Activated CD4-positive, alpha-beta T cell treated with anti-CD3 and anti-CD28 coated beads, Interleukin-2, amount 10 ng/mL, durations not matched to agents 24 days and 14 days (primary cell): ENCODE results near the gene FAM118B. TPM values are rescaled to one million over a fixed set of nuclear protein-coding genes. Genes with fewer than 3 reads are reported as not detected.
"Not testable (repeated sequence)": the region's sequence is repeated elsewhere in the genome, so short reads cannot be mapped to it uniquely, and the experiment has no call there.

Source experiments
- DNase-seq: peaks from one replicate; pipeline ENCODE4 v3.0.0; 2022
- H3K27ac Mint-ChIP-seq: one replicate; pipeline ENCODE4 v1.8.0; 2022; ENCODE audit warnings: mild to moderate bottlenecking, mixed read lengths
- H3K27me3 Mint-ChIP-seq: one replicate; pipeline ENCODE4 v1.8.0; 2022; ENCODE audit warnings: mixed read lengths
- H3K36me3 Mint-ChIP-seq: one replicate; pipeline ENCODE4 v1.8.0; 2022; ENCODE audit warnings: low read depth, mild to moderate bottlenecking, mixed read lengths
- H3K4me1 Mint-ChIP-seq: one replicate; pipeline ENCODE4 v1.8.0; 2021; ENCODE audit warnings: mixed read lengths
- H3K4me3 Mint-ChIP-seq: one replicate; pipeline ENCODE4 v1.8.0; 2022; ENCODE audit warnings: mild to moderate bottlenecking, moderate library complexity, mixed read lengths
- H3K9me3 Mint-ChIP-seq: one replicate; pipeline ENCODE4 v1.8.0; 2021; ENCODE audit warnings: mixed read lengths
- intact Hi-C: fragments of 100-400 bp; cut with micrococcal nuclease; formaldehyde crosslinking; loops from one replicate; pipeline ENCODE4 v1.15.1; 2023
- total RNA-seq: library from RNA; stranded (reverse); gene quantifications from 2 replicates; pipeline ENCODE4 v1.2.3, GENCODE V29; 2022

FAM118B gene
- total RNA-seq, 1 donor from 2014 or later, result 12.8 TPM

GRCh38 chr11:126217491-126217890 is 5.9 kb downstream of the FAM118B start:
- peaks cover 2% of the 10 kb centered on the region for H3K36me3 Mint-ChIP-seq
- peaks cover 15% of the 10 kb centered on the region for H3K4me1 Mint-ChIP-seq
- DNase-seq, result no peak
- no peaks in the 10 kb centered on the region for H3K9me3 Mint-ChIP-seq
- H3K4me3 Mint-ChIP-seq, result no peak overlapping the region
- H3K27ac Mint-ChIP-seq, result no peak overlapping the region
- intact Hi-C loops, result no loop called here
- H3K27me3 Mint-ChIP-seq, result peaks cover 7% of the 10 kb centered on the region

- Mint-ChIP-seq H3K27me3 (no peaks in the 10 kb centered on the region), H3K4me1 (peaks cover 8% of the 10 kb centered on the region), H3K36me3 (no peaks in the 10 kb centered on the region), H3K9me3 (no peaks in the 10 kb centered on the region), H3K27ac (no peak overlapping the region), H3K4me3 (no peak overlapping the region)
- no peak for DNase-seq
- intact Hi-C loops, result no loop called here
Observed at GRCh38 chr11:126219547-126219946, 8.0 kb downstream of the FAM118B start.

GRCh38 chr11:126224647-126225294 is 13.2 kb downstream of the FAM118B start:
- H3K4me3 Mint-ChIP-seq, result no peak overlapping the region
- H3K27ac Mint-ChIP-seq, result no peak overlapping the region

GRCh38 chr11:126225295-126225665 is 13.7 kb downstream of the FAM118B start:
- H3K9me3 Mint-ChIP-seq, result no peaks in the 10 kb centered on the region
- no peak for DNase-seq
- peaks cover 5% of the 10 kb centered on the region for H3K36me3 Mint-ChIP-seq
- H3K4me3 Mint-ChIP-seq, result no peak overlapping the region
- intact Hi-C loops, result no loop called here
- H3K4me1 Mint-ChIP-seq, result peaks cover under 1% of the 10 kb centered on the region
- H3K27ac Mint-ChIP-seq, result no peak overlapping the region
- no peaks in the 10 kb centered on the region for H3K27me3 Mint-ChIP-seq

More at GRCh38 chr11:126224647-126225294, 13.2 kb downstream of the FAM118B start:
- DNase-seq, result no peak
- Mint-ChIP-seq H3K4me1 (peaks cover 4% of the 10 kb centered on the region), H3K36me3 (peaks cover 3% of the 10 kb centered on the region), H3K9me3 (no peaks in the 10 kb centered on the region), H3K27me3 (no peaks in the 10 kb centered on the region)
- intact Hi-C loops, result no loop called here

- Mint-ChIP-seq H3K9me3 (no peaks in the 10 kb centered on the region), H3K27me3 (no peaks in the 10 kb centered on the region), H3K36me3 (peaks cover 7% of the 10 kb centered on the region), H3K4me1 (no peaks in the 10 kb centered on the region), H3K27ac (no peak overlapping the region), H3K4me3 (no peak overlapping the region)
- intact Hi-C loops, result no loop called here
- DNase-seq, result no peak
Observed at GRCh38 chr11:126226334-126227084, 14.9 kb downstream of the FAM118B start.

- DNase-seq, result no peak
- intact Hi-C loops, result no loop called here
- Mint-ChIP-seq H3K36me3 (peaks cover 8% of the 10 kb centered on the region), H3K4me3 (no peak overlapping the region), H3K27ac (no peak overlapping the region), H3K9me3 (no peaks in the 10 kb centered on the region), H3K4me1 (no peaks in the 10 kb centered on the region), H3K27me3 (no peaks in the 10 kb centered on the region)
Observed at GRCh38 chr11:126229858-126230540, 18.4 kb downstream of the FAM118B start.

GRCh38 chr11:126231725-126232459 is 20.3 kb downstream of the FAM118B start:
- no peak for DNase-seq
- Mint-ChIP-seq H3K36me3 (peaks cover 16% of the 10 kb centered on the region), H3K4me1 (no peaks in the 10 kb centered on the region), H3K9me3 (no peaks in the 10 kb centered on the region), H3K27ac (no peak overlapping the region), H3K27me3 (no peaks in the 10 kb centered on the region), H3K4me3 (no peak overlapping the region)
- intact Hi-C loops, result no loop called here

GRCh38 chr11:126232683-126233082 is 21.1 kb downstream of the FAM118B start:
- H3K27ac Mint-ChIP-seq, result no peak overlapping the region
- H3K4me3 Mint-ChIP-seq, result no peak overlapping the region
- H3K4me1 Mint-ChIP-seq, result no peaks in the 10 kb centered on the region
- peaks cover 16% of the 10 kb centered on the region for H3K36me3 Mint-ChIP-seq
- H3K9me3 Mint-ChIP-seq, result no peaks in the 10 kb centered on the region
- H3K27me3 Mint-ChIP-seq, result no peaks in the 10 kb centered on the region
- intact Hi-C loops, result no loop called here
- DNase-seq, result no peak

GRCh38 chr11:126233391-126233790 is 21.8 kb downstream of the FAM118B start:
- H3K36me3 Mint-ChIP-seq, result peaks cover 20% of the 10 kb centered on the region
- H3K27me3 Mint-ChIP-seq, result no peaks in the 10 kb centered on the region
- H3K4me3 Mint-ChIP-seq, result no peak overlapping the region
- intact Hi-C loops, result no loop called here
- H3K4me1 Mint-ChIP-seq, result no peaks in the 10 kb centered on the region
- DNase-seq, result no peak
- no peak overlapping the region for H3K27ac Mint-ChIP-seq
- no peaks in the 10 kb centered on the region for H3K9me3 Mint-ChIP-seq

- Mint-ChIP-seq H3K9me3 (no peaks in the 10 kb centered on the region), H3K36me3 (peaks cover 11% of the 10 kb centered on the region), H3K27me3 (no peaks in the 10 kb centered on the region), H3K4me1 (no peaks in the 10 kb centered on the region), H3K4me3 (no peak overlapping the region), H3K27ac (no peak overlapping the region)
- DNase-seq, result no peak
- intact Hi-C loops, result no loop called here
Observed at GRCh38 chr11:126246636-126247035, 35.1 kb downstream of the FAM118B start.

- Mint-ChIP-seq H3K36me3 (peaks cover 20% of the 10 kb centered on the region), H3K4me1 (peaks cover 2% of the 10 kb centered on the region), H3K4me3 (no peak overlapping the region), H3K27ac (no peak overlapping the region), H3K9me3 (no peaks in the 10 kb centered on the region), H3K27me3 (no peaks in the 10 kb centered on the region)
- intact Hi-C loops, result no loop called here
- no peak for DNase-seq
Observed at GRCh38 chr11:126253265-126253664, 41.7 kb downstream of the FAM118B start.

- Mint-ChIP-seq H3K4me3 (no peak overlapping the region), H3K27me3 (no peaks in the 10 kb centered on the region), H3K27ac (no peak overlapping the region), H3K36me3 (peaks cover 18% of the 10 kb centered on the region), H3K9me3 (no peaks in the 10 kb centered on the region), H3K4me1 (peaks cover 2% of the 10 kb centered on the region)
- intact Hi-C loops, result no loop called here
- no peak for DNase-seq
Observed at GRCh38 chr11:126254819-126255218, 43.2 kb downstream of the FAM118B start.

- peaks cover 20% of the 10 kb centered on the region for H3K36me3 Mint-ChIP-seq
- H3K4me1 Mint-ChIP-seq, DNase-seq, H3K9me3 Mint-ChIP-seq, H3K27ac Mint-ChIP-seq, H3K27me3 Mint-ChIP-seq, H3K4me3 Mint-ChIP-seq, intact Hi-C loops: not testable (repeated sequence)
Observed at GRCh38 chr11:126255507-126255906, 43.9 kb downstream of the FAM118B start.

GRCh38 chr11:126256216-126256615 is 44.6 kb downstream of the FAM118B start:
- no peaks in the 10 kb centered on the region for H3K27me3 Mint-ChIP-seq
- intact Hi-C loops, result no loop called here
- no peak overlapping the region for H3K27ac Mint-ChIP-seq

More at GRCh38 chr11:126256216-126256615, 44.6 kb downstream of the FAM118B start:
- no peaks in the 10 kb centered on the region for H3K9me3 Mint-ChIP-seq
- peaks cover 26% of the 10 kb centered on the region for H3K36me3 Mint-ChIP-seq
- H3K4me1 Mint-ChIP-seq, result peaks cover 2% of the 10 kb centered on the region
- no peak overlapping the region for H3K4me3 Mint-ChIP-seq
- no peak for DNase-seq
